ENCODE data around the gene ZMPSTE24.

Gene ZMPSTE24

GRCh38 chr1:40245686-40246085 lies 12.3 kb upstream of the ZMPSTE24 start (continued):
- TF ChIP-seq, protein P1, sequence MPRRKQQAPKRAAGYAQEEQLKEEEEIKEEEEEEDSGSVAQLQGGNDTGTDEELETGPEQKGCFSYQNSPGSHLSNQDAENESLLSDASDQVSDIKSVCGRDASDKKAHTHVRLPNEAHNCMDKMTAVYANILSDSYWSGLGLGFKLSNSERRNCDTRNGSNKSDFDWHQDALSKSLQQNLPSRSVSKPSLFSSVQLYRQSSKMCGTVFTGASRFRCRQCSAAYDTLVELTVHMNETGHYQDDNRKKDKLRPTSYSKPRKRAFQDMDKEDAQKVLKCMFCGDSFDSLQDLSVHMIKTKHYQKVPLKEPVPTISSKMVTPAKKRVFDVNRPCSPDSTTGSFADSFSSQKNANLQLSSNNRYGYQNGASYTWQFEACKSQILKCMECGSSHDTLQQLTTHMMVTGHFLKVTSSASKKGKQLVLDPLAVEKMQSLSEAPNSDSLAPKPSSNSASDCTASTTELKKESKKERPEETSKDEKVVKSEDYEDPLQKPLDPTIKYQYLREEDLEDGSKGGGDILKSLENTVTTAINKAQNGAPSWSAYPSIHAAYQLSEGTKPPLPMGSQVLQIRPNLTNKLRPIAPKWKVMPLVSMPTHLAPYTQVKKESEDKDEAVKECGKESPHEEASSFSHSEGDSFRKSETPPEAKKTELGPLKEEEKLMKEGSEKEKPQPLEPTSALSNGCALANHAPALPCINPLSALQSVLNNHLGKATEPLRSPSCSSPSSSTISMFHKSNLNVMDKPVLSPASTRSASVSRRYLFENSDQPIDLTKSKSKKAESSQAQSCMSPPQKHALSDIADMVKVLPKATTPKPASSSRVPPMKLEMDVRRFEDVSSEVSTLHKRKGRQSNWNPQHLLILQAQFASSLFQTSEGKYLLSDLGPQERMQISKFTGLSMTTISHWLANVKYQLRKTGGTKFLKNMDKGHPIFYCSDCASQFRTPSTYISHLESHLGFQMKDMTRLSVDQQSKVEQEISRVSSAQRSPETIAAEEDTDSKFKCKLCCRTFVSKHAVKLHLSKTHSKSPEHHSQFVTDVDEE (CRISPR knock-in tag; IDR thresholded peaks at IDR 0.05): no peak
- TF ChIP-seq ARNTL (CRISPR knock-in tag; IDR thresholded peaks at IDR 0.05; ENCODE audit: borderline replicate concordance, low read depth) (no peak), PPARA (CRISPR knock-in tag; IDR thresholded peaks at IDR 0.05; ENCODE audit: borderline replicate concordance) (no peak), ZNF565 (CRISPR knock-in tag; conservative IDR thresholded peaks at IDR 0.05; ENCODE audit: low read depth) (no peak), TOX (CRISPR knock-in tag; IDR thresholded peaks at IDR 0.05; ENCODE audit: borderline replicate concordance) (no peak), SNAI2 (CRISPR knock-in tag; IDR thresholded peaks at IDR 0.05) (no peak), TCF4 (CRISPR knock-in tag; IDR thresholded peaks at IDR 0.05; ENCODE audit: borderline replicate concordance) (no peak), RARB (CRISPR knock-in tag; IDR thresholded peaks at IDR 0.05) (no peak), ZFP3 (CRISPR knock-in tag; IDR thresholded peaks at IDR 0.05) (no peak), ESRRG (CRISPR knock-in tag; IDR thresholded peaks at IDR 0.05) (no peak), ZC3H10 (CRISPR knock-in tag; IDR thresholded peaks at IDR 0.05) (no peak)
- TF ChIP-seq, protein P2, sequence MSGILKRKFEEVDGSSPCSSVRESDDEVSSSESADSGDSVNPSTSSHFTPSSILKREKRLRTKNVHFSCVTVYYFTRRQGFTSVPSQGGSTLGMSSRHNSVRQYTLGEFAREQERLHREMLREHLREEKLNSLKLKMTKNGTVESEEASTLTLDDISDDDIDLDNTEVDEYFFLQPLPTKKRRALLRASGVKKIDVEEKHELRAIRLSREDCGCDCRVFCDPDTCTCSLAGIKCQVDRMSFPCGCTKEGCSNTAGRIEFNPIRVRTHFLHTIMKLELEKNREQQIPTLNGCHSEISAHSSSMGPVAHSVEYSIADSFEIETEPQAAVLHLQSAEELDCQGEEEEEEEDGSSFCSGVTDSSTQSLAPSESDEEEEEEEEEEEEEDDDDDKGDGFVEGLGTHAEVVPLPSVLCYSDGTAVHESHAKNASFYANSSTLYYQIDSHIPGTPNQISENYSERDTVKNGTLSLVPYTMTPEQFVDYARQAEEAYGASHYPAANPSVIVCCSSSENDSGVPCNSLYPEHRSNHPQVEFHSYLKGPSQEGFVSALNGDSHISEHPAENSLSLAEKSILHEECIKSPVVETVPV (CRISPR knock-in tag; IDR thresholded peaks at IDR 0.05): no peak

DNA sequence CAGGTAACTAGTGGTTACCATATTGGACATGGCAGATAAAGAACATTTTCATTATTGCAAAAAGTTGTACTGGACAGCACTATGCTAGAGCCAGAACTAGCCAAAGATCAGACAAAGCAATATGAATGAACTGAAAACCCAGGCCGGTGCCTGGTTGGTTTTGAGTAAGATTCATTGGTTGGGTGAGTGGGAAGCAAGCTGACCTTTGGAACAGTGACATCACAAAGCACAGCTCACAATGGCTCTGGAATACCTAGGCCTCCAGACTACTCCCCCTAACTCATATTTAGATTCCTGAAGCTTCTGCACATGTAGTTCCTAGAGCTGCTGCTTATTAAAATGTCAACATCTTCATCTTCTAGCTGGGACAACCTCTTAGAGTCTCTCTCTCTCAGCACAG lies 10.4 kb upstream of the ZMPSTE24 start, which contains the start of gene TMCO2:
TSS of gene TMCO2 (plus strand) at position 283 of the 400 bp plus-strand sequence. CDS start at position 340, 57 bp downstream.
- TF ChIP-seq RARB (CRISPR knock-in tag; IDR thresholded peaks at IDR 0.05) (no peak), ZC3H10 (CRISPR knock-in tag; IDR thresholded peaks at IDR 0.05) (no peak)
- TF ChIP-seq, protein P1 (CRISPR knock-in tag; IDR thresholded peaks at IDR 0.05): no peak
- TF ChIP-seq, protein P3, sequence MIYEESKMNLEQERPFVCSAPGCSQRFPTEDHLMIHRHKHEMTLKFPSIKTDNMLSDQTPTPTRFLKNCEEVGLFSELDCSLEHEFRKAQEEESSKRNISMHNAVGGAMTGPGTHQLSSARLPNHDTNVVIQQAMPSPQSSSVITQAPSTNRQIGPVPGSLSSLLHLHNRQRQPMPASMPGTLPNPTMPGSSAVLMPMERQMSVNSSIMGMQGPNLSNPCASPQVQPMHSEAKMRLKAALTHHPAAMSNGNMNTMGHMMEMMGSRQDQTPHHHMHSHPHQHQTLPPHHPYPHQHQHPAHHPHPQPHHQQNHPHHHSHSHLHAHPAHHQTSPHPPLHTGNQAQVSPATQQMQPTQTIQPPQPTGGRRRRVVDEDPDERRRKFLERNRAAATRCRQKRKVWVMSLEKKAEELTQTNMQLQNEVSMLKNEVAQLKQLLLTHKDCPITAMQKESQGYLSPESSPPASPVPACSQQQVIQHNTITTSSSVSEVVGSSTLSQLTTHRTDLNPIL (CRISPR knock-in tag; IDR thresholded peaks at IDR 0.05; ENCODE audit: low read depth): no peak
- ATAC-seq: no peak

DNA sequence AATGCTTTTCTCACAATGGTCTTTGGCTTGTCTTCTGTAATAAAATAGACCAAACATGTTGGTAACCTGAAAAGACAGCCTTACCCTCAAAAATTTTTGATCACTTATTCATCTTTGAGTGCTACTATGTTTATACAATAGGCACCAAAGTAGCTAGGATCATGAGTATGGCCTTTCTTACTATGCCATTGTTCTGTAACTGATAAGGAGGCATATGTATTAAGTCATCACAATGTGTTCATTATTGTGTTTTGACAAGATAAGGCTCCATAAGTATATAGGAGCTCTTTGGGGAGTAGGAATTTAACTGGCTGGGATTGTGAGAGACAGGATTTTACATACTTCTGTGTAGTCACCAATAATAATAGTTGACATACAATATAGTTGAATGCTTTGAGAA lies 9.6 kb upstream of the ZMPSTE24 start:
- TF ChIP-seq ISL1 (CRISPR knock-in tag; IDR thresholded peaks at IDR 0.05): peak; percentile 75
- no peak for TF ChIP-seq ARNTL (CRISPR knock-in tag; IDR thresholded peaks at IDR 0.05; ENCODE audit: borderline replicate concordance, low read depth)
- TF ChIP-seq ZFP3 (CRISPR knock-in tag; IDR thresholded peaks at IDR 0.05): 0 out of 2 replicates have a peak, but pooled peaks have one; percentile 17

DNA sequence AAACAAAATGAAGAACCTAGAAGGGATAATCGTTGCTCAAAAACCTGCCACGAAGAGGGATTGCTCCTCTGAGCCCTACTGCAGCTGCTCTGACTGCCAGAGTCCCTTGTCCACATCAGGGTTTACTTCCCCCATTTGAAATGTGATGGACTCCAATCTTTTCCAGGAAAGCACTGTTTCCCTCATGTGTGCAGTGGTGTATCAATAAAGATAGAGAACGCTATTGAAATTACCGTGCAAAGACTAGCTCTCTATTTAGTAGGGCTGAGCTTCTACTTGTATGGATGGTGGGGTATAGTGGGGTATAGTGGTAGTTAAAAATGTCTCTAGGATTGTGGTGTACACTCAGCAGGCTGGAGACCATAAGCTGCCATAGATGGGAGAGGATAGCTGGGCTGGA lies 6.6 kb upstream of the ZMPSTE24 start:
- no peak for TF ChIP-seq ISL1 (CRISPR knock-in tag; IDR thresholded peaks at IDR 0.05)
- TF ChIP-seq OSR1 (CRISPR knock-in tag; IDR thresholded peaks at IDR 0.05): no peak
- no peak for ATAC-seq

More for the DNA sequence above, 9.6 kb upstream of the ZMPSTE24 start:
- ATAC-seq: no peak

GRCh38 chr1:40252601-40253000 lies 5.4 kb upstream of the ZMPSTE24 start:
- ATAC-seq: no peak
- TF ChIP-seq, protein P2 (CRISPR knock-in tag; IDR thresholded peaks at IDR 0.05): no peak
- TF ChIP-seq ZFP3 (CRISPR knock-in tag; IDR thresholded peaks at IDR 0.05) (no peak), ESRRG (CRISPR knock-in tag; IDR thresholded peaks at IDR 0.05) (no peak), TCF4 (CRISPR knock-in tag; IDR thresholded peaks at IDR 0.05; ENCODE audit: borderline replicate concordance) (no peak), ZC3H10 (CRISPR knock-in tag; IDR thresholded peaks at IDR 0.05) (no peak), TOX (CRISPR knock-in tag; IDR thresholded peaks at IDR 0.05; ENCODE audit: borderline replicate concordance) (no peak), ZNF8 (CRISPR knock-in tag; IDR thresholded peaks at IDR 0.05) (no peak), PPARA (CRISPR knock-in tag; IDR thresholded peaks at IDR 0.05; ENCODE audit: borderline replicate concordance) (no peak), ZNF70 (CRISPR knock-in tag; IDR thresholded peaks at IDR 0.05) (no peak), BACH2 (CRISPR knock-in tag; IDR thresholded peaks at IDR 0.05; ENCODE audit: borderline replicate concordance) (no peak), ISL1 (CRISPR knock-in tag; IDR thresholded peaks at IDR 0.05) (no peak), ZNF565 (CRISPR knock-in tag; conservative IDR thresholded peaks at IDR 0.05; ENCODE audit: low read depth) (no peak)
- TF ChIP-seq, protein P1 (CRISPR knock-in tag; IDR thresholded peaks at IDR 0.05): no peak
